Adrenal gland (tissue), 12 donors: ENCODE data around the gene NOL12. TPM values are rescaled to one million over a fixed set of nuclear protein-coding genes. Genes with fewer than 3 reads are reported as not detected.
A peak's percentile ranks its signal among the peaks of the same experiment; 100 is the strongest.

Source experiments
- DNase-seq, 7 donors: peaks; one replicate each; pipeline ENCODE4 v3.0.0-alpha.2; 2019 to 2020
- H3K27ac ChIP-seq, 5 donors: fragments of 200-600 bp; sonication (generic) in 4 of 5; 1 replicate in 3 of 5; 2 replicates in 2 of 5; pipeline versions ENCODE4 v1.5.1 to v1.8.0; 2016 to 2020; ENCODE audit warnings: mild to moderate bottlenecking in 1 of 5
- H3K27me3 ChIP-seq: fragments of 200-600 bp; 2 replicates; pipeline ENCODE4 v1.8.0; 2021
- H3K36me3 ChIP-seq, 2 donors: fragments of 200-600 bp; replicated peaks in 1 of 2; 1 replicate in 1 of 2; 2 replicates in 1 of 2; pipeline versions ENCODE4 v1.5.1 to v1.8.0; 2018 to 2022
- H3K4me1 ChIP-seq, 2 donors: fragments of 200-600 bp; replicated peaks in 1 of 2; 1 replicate in 1 of 2; 2 replicates in 1 of 2; pipeline versions ENCODE4 v1.5.1 to v1.8.0; 2018 to 2021
- H3K4me3 ChIP-seq, 4 donors: fragments of 200-600 bp; sonication (generic) in 3 of 4; one replicate each; pipeline ENCODE4 v1.5.1; 2016 to 2018
- H3K9me3 ChIP-seq, 3 donors: fragments of 200-600 bp; sonication (generic) in 1 of 3; replicated peaks in 1 of 3; 1 replicate in 2 of 3; 2 replicates in 1 of 3; pipeline versions ENCODE4 v1.5.1 to v1.8.0; 2016 to 2021
- CTCF ChIP-seq, 6 experiments: fragments of 450-650 bp in 4 of 6; fragments of 200-600 bp in 2 of 6; sonication (generic) in 1 of 6; IDR thresholded peaks; 1 replicate in 5 of 6; 2 replicates in 1 of 6; pipeline versions ENCODE4 v1.5.1 to v1.8.0; 2016 to 2021; ENCODE audit warnings: antibody characterized with exemption in 6 of 6, mild to moderate bottlenecking in 2 of 6, moderate library complexity in 1 of 6
- POLR2A ChIP-seq, 2 donors: fragments of 450-650 bp; IDR thresholded peaks; one replicate each; pipeline ENCODE4 v1.6.1; 2017; ENCODE audit warnings: antibody characterized with exemption in 2 of 2, mild to moderate bottlenecking in 2 of 2, moderate library complexity in 1 of 2
- WGBS, 4 donors: extraction: QIAGEN DNeasy Blood & Tissue Kit in 2 of 4; methylation state at CpG; one replicate each; pipeline versions ENCODE4 v1.1.5 to v1.1.7; 2013 to 2017; 5-methylcytosine and 5-hydroxymethylcytosine counted together
- intact Hi-C, 2 donors: fragments of 100-400 bp; cut with DNase I; formaldehyde crosslinking; loops; one replicate each; pipeline versions ENCODE4 v1.14.1 to v1.15.0; 2022 to 2023
- polyA plus RNA-seq, 3 donors: library from polyadenylated mRNA; stranded (reverse); fragments of 200-250 nt in 2 of 3; fragments of 350-450 nt in 1 of 3; fragmentation: Illumina TruSeq in 1 of 3; extraction: RNeasy Lipid Tissue Mini Kit (QIAGEN cat#74804) in 1 of 3; gene quantifications; one replicate each; pipeline ENCODE4 v1.2.3, GENCODE V29; 2013 to 2014
- total RNA-seq, 9 donors: library from RNA; depleted of rRNA in 4 of 9; stranded (reverse); fragments of >200 nt in 4 of 9; fragments of 120-200 nt in 1 of 9; fragmentation: NEBNext Ultra II Directional in 1 of 9; extraction: Animal tissue kit (Norgen Biotek cat#: 25700) in 1 of 9; gene quantifications; one replicate each; pipeline versions ENCODE4 v1.1.0 to v1.2.4, GENCODE V29; 2013 to 2023
- donor health status: healthy with polysubstance abuse.
- donor health status: Bipolar disorder and iron deficiency.
- donor health status: DM: yes; HTN: yes; CAD: no.
- donor health status: DM: no; HTN: no; CAD: no.
- donor health status: DM: no; HTN: no; CAD: no.
- donor health status: DM: yes; HTN: yes; CAD: no.

Gene NOL12
- total and polyA plus RNA-seq, 12 donors = 23.2 to 90.7 (median 39.3) TPM

DNA sequence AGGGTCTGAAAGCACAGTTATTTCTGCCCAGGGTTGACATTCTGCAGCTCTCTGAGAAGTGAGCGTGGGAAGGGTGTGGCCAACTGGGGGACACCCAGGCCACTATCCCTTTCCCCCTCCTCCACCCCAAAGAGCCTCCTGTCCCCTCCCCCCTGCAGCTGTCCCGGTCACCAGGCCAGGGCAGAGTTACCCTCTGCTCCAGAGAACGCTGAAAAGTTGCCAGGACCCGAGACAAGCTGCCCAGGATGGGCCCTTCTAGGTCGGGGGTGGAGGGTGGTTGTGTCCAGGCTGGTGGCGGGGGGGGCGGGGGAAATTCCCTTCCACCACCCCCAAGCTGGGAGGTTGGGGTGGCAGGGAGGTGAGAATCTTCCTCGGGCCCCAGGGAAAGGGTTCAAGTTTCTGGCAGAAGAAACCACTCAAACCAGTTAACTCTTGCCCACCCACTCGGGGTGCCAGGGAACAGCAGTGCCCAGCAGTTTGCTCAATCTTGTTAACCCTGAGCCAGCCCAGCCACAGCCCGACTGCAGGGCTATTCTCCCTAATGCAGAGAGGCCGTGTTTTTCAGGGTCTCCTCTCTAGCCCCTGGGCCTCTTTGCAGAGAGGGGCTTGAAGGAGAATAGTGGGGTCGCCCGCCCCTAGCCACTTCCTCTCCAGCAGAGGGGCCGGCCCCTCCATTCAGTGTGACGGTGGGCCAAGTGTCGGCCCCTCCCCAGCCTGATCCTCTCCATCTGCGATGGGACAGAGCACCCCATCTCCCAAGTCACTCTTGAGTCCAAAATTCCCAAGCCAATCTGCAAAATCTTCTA lies 10.0 kb upstream of the NOL12 start:
- H3K27me3 ChIP-seq = no peaks in the 10 kb centered on the region
- DNase-seq = peak; percentile 74 to 84 (median 78)
- peaks cover 0 to 12% of the 10 kb centered on the region in 2 donors for H3K36me3 ChIP-seq
- H3K4me1 ChIP-seq = peaks cover 20 to 32% of the 10 kb centered on the region in 2 donors
- peak overlapping the region; percentile 85 to 98 (median 93) for H3K27ac ChIP-seq
- 5 to 10% (median 8%) methylated on average over 10 to 17 of the region's 17 CpGs for WGBS, 4 donors
- intact Hi-C loops = no loop called here
- H3K9me3 ChIP-seq = no peaks in the 10 kb centered on the region
- TF ChIP-seq POLR2A (IDR thresholded peaks at IDR 0.05) = peak in 1 of 2 donors; percentile 1
- no peak for TF ChIP-seq CTCF (IDR thresholded peaks at IDR 0.05)
- peak overlapping the region; percentile 27 to 79 (median 48) for H3K4me3 ChIP-seq

GRCh38 chr22:37676736-37677492 lies 9.2 kb upstream of the NOL12 start:
- TF ChIP-seq CTCF (IDR thresholded peaks at IDR 0.05) (no peak), POLR2A (IDR thresholded peaks at IDR 0.05) (peak in 1 of 2 donors; percentile 49)
- peaks cover 20 to 32% of the 10 kb centered on the region in 2 donors for H3K4me1 ChIP-seq
- 0 to 1% (median 0%) methylated on average over 8 to 42 of the region's 42 CpGs for WGBS, 4 donors
- peaks cover 0 to 12% of the 10 kb centered on the region in 2 donors for H3K36me3 ChIP-seq
- intact Hi-C loops = no loop called here
- DNase-seq = peak; percentile 91 to 93 (median 91)
- no peaks in the 10 kb centered on the region for H3K9me3 ChIP-seq
- H3K27ac ChIP-seq = peak overlapping the region; percentile 85 to 98 (median 93)
- H3K4me3 ChIP-seq = peak overlapping the region; percentile 27 to 79 (median 44)
- no peaks in the 10 kb centered on the region for H3K27me3 ChIP-seq

DNA sequence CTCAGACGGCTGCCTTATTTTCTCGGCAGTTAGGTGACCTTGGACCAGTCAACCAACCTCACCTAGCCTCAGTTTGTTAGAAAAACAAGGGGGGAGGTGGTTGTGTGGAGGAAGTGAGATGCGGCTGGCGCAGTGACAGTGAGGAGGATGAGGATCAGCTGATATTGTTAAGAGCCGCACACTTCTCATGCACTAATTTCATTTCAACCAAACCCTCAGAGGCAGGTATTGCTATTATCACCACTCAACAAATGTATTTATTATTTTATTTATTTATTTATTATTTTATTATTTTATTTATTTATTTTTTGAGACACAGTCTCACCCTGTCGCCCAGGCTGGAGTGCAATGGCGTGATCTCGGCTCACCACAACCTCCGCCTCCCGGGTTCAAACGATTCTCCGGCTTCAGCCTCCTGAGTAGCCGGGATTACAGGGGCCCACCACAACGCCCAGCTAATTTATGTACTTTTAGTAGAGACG lies 8.6 kb upstream of the NOL12 start:
- peak overlapping the region; percentile 85 to 98 (median 93) for H3K27ac ChIP-seq

More for the DNA sequence above, 8.6 kb upstream of the NOL12 start:
- no peaks in the 10 kb centered on the region for H3K27me3 ChIP-seq
- intact Hi-C loops = no loop called here
- TF ChIP-seq CTCF (IDR thresholded peaks at IDR 0.05) (no peak), POLR2A (IDR thresholded peaks at IDR 0.05) (no peak)
- peaks cover 0 to 12% of the 10 kb centered on the region in 2 donors for H3K36me3 ChIP-seq
- no peak for DNase-seq
- WGBS, 4 donors = 55 to 64% (median 57%) methylated on average over 15 of the region's 15 CpGs
- H3K9me3 ChIP-seq = no peaks in the 10 kb centered on the region
- H3K4me3 ChIP-seq = peak overlapping the region in 3 of 4 donors; percentile 23 to 79 (median 44)
- peaks cover 20 to 32% of the 10 kb centered on the region in 2 donors for H3K4me1 ChIP-seq
